HG03565 (cell line): Measurements from ENCODE around the gene SLC9A8.

Experiments
- ATAC-seq: cut with Tn5 transposase; IDR thresholded peaks from one replicate; pipeline ENCODE4 v1.9.1; 2021; ENCODE audit warnings: mild to moderate bottlenecking, moderate library complexity; ENCODE audit not compliant: unreplicated experiment

SLC9A8 gene

GRCh38 chr20:49786668-49787370, 25.8 kb upstream of the SLC9A8 start:
- no peak for ATAC-seq

DNA sequence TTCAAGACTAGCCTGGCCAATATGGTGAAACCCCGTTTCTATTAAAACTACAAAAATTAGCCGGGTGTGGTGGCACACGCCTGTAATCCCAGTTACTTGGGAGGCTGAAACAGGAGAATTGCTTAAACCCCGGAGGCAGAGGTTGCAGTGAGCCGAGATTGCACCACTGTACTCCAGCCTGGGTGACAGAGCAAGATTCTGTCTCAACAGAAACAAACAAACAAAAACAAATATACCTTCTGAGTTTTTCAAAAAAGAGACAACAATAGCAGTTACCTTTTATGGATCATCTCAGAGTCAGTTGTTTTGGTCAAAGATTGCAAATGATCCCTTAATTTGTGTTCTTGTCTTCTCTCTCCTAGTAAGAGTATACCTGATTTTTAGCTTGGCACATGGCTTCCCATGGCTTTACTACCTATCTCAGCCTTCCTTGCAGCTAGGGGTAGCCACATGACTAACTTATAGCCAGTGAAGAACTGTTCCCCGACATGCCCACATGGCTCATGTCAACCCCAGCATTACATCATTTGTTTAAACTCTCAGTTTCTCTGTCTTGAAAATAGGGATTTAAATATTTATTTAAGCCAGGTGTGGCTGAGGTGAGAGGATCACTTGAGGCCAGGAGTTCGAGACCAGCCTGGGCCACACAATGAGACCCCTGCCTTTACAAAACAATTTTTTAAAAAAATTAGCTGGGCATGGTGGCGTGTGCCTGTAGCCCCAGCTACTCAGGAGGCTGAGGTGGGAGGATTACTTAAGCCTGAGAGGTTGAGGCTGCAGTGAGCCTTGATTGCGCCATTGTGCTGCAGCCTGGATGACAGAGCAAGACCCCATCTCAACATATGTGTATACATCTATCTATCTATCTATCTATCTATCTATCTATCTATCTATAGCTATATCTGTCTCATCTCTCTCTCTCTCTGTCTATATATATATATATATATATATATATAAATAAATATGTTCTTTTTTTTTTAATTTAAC, 25.0 kb upstream of the SLC9A8 start:
- no peak for ATAC-seq

DNA sequence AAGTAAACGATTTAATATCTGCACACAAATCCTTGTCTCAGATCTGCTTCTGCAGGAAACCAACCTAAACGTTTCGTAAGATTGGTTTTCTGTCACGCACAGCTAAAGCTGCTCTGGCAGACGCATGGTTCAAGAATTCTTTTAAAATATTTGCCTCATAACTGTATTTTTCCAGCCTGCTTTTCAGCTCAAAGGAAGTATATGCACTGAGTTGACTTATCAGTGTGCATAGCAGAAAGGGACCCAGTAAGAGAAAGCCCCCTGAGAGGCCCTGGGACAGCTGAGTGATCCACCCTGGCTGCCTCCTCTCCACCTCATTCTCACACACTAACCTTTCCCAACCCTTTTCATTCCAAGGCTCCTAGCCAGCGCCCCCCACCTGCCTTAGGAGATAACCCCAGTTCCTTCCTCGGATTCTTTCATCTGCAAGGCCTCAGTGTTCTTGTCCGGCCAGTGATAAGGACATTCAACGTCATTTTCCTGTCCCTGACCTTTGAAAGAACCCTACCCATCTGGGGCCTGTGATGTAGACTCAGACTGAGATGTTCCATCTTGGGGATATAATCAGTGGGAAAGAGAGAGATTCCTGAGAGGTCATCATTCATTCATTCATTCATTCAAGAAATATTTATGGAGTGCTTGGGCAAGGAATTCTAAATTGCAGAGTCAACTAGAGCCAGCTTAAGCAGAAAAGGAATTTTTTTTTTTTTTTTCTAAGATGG, 22.4 kb upstream of the SLC9A8 start:
- no peak for ATAC-seq

GRCh38 chr20:49791165-49791564, 21.5 kb upstream of the SLC9A8 start:
- no peak for ATAC-seq

- no peak for ATAC-seq
These were observed 20.6 kb upstream of the SLC9A8 start for GRCh38 chr20:49792006-49792405.

DNA sequence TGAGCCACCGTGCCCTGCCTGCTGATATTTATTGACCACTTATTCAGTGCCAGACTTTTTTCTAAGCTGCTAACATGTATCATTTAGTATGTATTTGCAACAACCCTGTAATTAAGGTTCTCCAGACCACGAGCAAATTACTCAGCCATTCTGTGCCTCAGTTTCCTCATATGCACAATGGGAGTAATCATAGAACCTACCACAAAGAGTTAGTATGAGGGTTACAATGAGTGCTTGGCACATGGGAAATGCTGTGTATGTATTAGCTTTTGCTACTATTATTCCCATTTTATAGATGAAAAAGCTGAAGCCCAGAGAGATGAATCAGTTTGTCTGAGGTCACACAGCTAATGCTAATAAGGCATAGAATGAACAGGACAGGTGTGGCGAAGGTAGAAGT, 20.0 kb upstream of the SLC9A8 start:
- ATAC-seq: no peak

GRCh38 chr20:49794336-49795134, 18.1 kb upstream of the SLC9A8 start:
- no peak for ATAC-seq

GRCh38 chr20:49795135-49795424, 17.5 kb upstream of the SLC9A8 start:
- no peak for ATAC-seq

DNA sequence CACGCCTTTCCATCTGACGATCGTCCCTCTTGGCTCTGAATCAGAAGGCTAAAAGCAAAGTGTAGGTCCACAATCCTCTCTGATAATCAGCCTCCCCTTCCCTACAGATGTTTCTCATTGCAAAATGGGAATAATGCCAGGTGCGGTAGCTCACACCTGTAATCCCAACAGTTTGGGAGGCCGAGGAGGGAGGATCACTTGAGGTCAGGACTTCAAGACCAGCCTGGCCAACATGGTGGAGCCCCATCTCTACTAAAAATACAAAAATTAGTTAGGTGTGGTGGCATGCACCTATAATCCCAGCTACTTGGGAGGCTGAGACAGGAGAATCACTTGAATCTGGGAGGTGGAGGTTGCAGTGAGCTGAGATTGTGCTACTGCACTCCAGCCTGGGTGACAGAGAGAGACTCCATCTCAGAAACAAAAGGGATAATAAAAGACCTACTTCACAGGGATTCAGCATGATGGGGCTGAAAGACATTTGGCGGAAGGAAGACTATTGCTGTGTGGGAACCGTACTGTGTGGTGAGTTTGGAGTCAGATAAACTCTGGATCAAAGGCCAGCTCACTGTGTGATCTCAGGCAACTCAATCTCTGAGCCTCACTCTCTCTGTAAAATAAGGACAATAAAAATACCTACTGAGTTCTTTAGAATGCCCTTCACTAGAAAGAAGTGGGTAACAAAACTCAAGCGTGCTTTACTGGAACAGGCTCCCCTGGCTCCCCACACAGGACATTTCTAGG, 15.9 kb upstream of the SLC9A8 start:
- ATAC-seq: no peak

DNA sequence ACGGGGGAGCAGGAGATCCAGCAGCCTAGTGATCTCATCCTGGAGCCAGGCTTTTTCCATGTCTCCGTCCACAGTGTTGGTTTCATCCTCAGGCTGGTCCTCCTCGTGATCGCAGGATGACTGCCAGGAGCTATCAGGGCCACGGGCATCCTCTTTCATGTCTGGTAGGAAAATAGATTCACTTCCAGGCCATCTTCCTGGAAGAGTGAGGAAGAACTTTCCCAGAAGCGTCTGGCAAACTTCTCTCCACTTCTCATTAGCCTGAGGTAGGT, 15.3 kb upstream of the SLC9A8 start:
- no peak for ATAC-seq

DNA sequence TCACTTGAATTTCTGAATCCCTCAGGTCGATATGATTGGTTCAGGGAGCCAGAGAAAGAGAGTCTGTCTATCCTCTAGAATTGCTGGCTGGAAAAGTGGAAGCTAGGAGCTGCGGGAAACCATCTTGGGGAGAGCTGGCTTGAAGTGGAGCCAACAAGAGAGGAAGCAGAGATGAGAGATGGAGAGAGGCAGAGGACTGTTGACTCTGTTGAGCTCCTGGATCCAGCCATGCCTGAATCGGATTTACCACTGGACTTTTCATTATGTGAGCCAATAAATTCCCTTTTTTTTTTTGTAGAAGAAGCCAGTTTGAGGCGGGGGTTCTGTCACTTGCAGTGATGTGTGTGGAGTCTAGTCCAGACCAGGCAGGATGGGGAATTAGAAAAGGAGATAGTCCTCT, 13.9 kb upstream of the SLC9A8 start:
- ATAC-seq: no peak

DNA sequence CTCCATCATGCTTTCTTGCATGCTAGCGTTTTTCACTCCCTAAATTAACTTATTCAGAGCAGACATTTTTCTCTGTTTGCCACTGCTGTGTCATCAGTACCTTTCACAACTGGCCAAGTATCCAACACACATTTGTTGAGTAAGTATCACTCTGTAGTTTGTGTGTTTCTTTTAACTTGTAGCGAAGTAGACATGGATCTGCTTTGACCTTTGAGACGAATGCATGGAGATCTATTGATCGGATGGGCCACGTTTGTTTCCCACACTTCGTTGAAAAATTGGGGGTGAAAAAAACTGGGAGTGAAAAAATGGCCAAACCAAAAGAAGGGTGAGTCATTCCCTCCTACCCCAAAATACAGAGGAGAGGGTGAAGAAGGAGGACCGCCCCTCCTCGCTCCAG, 12.9 kb upstream of the SLC9A8 start:
- ATAC-seq: no peak

DNA sequence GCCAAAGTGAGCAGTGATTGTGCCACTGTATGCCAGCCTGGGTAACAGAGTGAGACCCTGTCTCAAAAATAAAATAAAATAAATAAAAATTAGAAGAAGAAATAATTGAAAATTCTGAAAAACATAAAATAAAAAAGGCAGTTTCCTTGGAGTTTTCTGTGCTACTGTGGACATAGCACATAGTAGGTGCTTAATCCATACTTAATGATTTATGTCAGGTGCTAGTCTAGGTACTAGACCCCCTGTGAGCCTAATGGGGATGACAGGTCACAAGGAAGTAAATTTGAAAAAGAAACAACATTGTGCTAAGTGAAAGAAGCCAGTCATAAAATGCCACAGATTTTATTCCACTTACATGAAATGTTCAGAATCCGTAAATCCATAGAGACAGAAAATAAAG, 9.2 kb upstream of the SLC9A8 start:
- no peak for ATAC-seq

DNA sequence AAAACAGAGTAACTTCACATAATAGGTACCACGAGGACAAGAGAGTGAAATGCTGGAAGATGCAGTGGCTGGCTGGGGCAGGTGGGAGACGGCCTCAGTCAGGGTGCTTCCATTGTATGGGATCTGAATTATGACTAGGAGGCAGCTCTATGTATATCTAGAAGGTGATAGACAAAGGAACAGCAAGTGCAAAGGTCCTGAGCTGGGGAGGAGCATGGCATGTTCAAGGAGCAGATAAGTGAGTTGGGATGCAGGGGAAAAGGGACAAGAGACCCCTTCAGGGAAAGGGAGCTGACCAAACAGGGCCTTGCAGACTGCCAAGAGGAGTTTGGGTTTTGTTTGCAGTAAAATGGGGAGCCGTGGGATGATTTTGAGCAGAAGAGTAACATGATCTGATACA, 8.3 kb upstream of the SLC9A8 start:
- ATAC-seq: no peak

DNA sequence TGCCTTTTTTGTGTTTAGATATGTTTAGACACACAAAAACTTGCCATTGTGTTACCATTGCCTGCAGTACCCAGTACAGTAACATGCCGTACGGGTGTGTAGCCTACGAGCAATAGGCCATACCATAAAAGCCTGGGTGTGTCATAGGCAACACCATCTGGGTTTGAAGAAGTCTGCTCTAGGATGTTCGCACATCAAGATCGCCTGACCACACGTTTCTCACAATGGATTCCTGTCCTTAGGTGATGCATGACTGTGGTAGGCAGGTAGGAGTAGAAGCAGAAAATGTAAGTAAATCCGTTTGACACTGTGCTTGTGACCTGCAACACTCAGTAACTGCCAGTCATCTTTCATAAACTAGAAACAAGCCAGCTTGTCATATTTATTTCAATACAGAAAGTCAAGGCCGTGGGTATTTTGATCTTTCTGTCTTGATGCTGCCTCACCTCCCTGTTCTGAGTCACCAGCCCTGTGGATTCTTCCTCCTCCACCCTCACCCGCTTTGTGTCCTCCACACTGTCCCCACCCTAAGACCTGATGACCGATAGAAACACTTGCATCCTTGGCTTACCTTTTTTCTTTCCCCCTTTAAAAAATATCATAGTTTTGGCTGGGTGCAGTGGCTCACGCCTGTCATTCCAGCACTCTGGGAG, 7.3 kb upstream of the SLC9A8 start:
- ATAC-seq: peak; percentile 45

DNA sequence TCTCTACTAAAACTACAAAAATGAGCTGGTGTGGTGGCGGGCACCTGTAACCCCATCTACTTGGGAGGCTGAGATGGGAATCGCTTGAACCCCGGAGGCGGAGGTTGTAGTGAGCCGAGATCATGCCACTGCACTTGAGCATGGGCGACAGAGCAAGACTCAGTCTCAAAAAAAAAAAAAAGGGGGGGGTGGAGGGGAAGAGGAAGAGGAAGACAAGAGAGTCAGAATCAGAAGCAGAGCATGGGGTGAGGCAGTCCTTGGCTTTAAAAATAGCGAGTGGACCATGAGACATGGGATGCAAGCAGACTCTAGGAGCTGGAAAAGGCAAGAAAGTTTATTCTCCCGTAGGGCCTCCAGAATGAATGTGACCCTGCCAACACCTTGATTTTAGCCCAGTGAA, 3.9 kb upstream of the SLC9A8 start:
- ATAC-seq: no peak

DNA sequence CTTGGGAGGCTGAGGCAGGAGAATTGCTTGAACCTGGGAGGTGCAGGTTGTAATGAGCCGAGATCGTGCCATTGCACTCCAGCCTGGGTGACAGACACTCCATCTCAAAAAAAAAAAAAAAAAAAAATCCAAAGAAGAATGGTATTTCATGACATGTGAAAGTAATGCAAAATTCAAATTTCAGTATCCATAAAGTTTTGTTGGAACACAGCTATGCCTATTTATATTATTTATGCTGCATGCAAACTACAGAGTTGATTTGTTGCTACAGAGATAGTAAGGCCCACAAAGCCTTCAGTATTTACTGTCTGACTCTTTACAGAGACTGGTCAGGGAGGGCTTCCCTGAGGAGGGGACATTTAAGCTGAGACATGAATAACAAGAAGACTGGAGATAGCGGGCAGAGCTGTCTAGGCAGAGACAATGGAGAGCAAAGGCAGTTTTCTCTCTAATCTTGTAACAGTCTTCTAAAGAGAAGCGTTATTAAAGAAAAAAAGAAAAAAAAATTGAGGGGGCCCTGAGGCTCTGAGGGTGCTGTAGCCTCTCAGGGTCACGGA, 2.7 kb upstream of the SLC9A8 start:
- ATAC-seq: no peak

DNA sequence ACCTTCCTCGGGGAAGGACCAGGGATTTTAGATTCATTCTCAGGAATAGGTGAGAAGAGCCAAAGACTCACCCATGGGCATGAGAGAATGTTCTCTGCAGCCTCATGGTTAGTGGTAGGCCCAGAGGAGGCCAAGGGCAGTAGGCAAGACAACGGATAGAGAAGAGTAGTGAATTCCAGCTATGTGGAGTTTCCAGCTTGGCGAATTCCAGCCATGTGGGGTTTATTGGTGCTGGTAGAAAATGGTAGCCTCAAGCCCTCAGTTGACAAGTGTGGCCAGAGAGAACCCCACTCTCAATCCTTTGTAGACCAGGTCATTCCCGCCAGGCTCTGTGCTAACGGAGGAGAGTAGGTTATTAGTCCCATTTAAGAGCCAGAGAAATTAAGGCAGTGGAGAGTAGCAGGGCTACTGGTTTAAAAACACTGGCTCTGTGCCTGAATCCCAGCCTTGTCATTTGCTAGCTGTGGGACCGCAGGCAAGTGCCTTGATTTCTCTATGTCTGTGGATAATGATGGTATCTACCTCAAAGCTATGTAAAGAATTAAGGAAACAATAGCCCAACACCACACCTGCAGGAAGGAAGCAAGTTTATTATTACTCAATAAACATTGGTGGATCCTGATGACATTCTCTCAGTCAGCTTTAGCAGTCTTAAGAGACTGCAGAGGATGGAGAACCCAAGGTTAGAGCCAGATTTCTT, 2.0 kb upstream of the SLC9A8 start:
- no peak for ATAC-seq
